GM19455 (cell line): ENCODE data around the gene SET.

Experiments used
- ATAC-seq: cut with Tn5 transposase; IDR thresholded peaks from one replicate; pipeline ENCODE4 v1.9.1; 2021; ENCODE audit not compliant: unreplicated experiment

Gene SET

DNA sequence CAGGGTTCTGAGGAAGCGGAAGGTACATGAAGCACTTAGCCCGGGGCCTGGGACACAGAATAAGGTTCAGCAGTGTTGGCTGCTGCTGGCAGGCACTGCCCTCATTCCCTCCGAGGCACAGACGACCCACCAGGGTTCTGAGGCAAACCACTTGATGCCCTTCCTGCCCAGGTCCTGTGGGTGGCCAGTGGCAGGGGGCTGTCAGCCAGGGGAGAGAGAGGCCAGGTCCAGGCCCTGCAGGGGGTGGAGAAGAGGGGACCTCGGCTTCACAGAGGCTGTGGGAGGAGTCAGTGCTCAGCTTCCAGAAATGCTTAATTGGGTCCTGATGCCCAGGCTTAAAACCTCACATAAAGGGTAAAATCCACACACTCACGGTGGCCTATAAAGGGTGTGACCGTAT is 39.3 kb downstream of the SET start:
- ATAC-seq: no peak

DNA sequence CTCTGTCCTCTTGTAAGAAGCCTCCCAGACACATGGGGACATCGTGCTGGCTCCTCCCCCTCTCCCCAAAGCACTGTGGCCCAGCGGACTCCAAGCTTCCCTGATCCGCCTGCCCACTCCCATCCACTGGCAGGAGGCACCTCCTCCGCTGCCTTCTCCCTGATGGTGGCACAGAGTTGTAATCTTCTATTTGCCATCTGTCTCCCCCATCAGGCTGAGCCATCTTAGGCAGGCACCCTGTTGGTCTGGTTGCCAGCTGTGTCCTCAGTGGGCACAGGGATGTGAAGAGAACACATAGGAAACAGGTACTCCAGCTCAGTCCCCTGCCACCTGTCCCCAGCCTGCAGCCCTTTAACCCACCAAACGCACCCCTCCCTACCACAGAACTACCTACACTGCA is 40.3 kb downstream of the SET start:
- ATAC-seq: no peak

DNA sequence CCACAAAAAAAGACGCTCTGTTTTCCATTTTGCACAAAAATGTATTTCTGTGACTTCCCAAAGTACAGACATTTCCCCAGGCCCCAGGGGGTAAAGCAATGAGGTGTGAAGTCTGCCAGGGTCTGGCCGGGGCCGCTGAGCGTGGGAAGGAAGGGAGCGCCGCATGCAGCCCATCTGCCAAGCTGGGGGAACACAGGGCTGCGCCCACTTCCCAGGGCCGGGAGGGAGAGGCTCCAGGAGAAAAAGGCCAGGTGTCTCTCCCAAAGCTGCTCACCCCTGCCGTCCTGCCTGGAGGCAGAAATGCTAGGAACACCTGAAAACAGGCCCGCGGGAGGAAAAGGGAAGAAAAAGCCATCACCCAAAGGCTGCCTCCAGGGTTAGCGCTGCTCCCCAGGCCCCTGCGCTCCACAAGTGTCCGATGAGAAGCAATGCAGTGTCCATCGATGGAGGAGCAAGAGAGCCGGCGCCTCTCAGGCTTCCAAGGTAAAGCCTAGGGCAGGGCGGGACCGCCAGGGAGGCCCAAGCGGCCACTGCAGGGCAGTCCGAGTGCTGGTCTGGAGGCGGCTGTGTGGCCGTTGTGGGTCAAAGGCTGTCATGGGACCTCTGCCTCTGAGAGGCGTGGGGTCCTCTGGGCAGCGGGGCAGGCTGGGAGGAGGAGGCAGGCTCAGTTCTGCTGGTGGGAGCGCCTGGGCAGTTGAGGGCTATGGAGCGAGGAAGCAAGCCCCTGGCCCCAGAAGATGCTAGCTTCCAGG is 40.9 kb downstream of the SET start:
- no peak for ATAC-seq

DNA sequence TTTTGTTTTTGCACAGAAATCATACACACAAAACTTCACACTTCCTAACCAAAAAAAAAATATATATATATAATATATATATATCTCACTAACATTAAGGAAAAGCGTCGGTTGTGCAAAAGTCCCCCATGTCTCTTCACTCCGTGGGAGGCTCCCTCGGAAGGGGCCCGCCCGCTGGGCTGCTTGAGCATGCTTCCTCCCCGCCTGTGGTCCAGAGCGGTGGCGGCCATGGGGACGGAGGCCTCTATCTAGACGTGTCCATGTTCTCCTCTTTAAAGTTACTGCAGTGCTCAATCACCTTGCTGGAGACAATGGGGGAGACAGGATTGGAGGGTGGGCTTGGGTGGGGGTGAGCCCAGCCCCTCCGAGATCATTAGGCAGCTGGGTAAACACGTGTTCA is 42.1 kb downstream of the SET start:
- ATAC-seq: no peak

DNA sequence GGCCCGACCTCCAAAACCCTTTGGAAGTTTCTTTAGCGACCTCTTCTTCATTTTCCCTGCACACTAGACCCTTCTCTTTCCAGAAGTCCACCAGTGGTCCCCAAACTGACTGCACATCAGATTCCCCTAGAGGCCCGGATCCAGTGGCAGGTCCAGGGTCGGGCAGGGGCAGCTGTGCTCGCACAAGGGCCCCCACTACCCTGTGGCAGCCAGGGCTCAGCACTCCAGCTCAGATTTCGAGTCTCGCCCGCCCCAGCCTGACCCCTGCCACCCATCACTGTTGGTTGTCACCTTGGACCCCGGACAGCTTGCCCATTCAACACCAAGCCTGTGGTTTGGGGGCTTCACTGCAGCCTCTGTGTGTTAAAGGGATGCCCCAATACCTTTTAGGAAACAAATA is 42.7 kb downstream of the SET start:
- no peak for ATAC-seq

DNA sequence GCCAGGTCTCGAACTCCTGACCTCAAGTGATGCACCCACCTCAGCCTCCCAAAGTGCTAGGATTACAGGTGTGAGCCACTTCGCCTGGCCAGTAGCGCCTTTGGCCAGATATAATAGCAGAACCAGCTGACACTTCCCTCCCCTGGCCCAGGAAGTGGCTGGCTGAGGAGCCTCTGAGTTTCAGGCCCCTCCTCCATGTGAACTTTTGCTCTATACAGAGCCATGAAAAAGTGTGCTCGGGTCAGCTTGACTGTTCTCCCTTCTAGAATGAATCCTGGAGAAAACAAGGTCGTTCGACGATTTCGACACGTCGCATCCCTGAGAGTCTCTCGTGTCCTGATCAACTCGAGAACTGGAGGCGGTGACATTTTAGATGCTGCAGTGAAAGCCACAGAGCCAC is 43.6 kb downstream of the SET start:
- no peak for ATAC-seq

DNA sequence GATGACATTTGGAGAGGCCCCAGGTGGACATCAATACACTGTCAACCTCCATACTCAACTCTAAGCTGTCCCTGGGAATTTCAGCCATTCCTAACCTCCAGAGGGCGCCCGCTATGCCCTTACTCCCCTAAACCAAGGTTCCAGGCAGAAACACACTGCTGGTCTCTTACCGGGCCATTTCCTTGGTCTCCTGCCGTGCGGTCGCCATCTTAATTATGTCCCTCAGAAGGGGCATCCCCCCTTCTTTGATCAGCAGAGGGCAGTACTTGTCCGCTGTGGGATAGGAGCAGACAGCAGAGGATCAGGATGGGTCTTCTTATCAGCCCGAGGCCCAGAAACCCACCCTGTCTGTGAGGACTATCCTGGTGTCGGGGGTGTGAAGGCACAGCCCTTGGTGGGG is 44.2 kb downstream of the SET start:
- no peak for ATAC-seq

DNA sequence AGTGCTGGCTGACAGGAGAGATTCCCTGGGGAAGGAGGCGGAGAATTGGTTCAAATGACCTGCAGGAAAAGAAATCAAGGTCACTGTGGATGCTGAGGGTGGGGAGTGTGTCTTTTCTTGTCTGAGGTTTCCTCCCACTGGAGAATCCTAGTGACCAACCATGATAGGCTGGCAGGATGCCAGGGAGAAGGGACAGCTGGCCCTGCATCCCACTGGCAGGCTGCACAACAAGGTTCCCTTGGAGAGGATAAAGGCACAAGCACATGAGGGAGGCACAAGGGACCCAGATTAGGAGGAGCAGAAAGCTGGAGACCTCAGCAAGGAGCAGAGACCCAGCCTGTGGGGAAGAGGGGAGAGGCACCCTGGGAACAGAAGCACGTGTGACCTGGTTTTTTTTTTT is 46.4 kb downstream of the SET start:
- no peak for ATAC-seq

DNA sequence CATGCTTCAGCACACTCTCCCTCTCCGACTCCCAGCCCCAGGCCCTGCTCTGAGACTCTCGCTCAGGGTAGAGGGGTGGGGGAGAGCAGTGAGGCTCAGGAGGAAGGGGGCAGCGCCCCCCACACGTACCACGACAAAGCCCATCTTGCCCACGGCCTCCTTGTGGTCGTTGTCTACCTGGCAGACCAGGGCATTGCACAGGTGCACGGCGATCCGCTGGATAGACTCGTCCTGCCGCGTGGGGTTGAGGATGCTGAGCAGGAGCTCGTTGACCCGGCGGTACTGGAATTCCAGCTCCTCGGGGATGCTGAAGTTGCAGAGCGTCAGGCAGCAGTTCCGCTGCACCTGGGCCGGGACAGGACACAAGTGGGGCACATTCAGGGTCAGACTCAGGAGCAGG is 53.4 kb downstream of the SET start:
- no peak for ATAC-seq

DNA sequence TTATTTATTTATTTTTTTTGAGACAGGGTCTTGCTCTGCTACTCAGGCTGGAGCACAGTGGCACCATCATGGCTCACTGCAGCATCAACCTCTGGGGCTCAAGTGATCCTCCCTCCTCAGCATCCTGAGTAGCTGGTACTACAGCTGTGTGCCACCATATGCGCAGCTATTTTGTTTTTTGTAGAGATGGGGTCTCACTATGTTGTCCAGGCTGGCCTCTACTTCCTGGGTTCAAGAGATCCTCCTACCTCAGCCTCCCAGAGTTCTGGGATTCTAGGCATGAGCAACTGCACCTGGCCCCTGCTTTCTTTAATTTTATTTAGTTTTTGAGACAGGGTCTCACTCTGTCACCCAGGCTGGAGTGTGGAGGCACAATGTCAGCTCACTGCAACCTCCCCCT is 54.4 kb downstream of the SET start:
- no peak for ATAC-seq
